ENCODE results near the gene ZBTB32.
"Not testable (repeated sequence)": the region's sequence is repeated elsewhere in the genome, so short reads cannot be mapped to it uniquely, and the experiment has no call there.

ZBTB32 gene

DNA sequence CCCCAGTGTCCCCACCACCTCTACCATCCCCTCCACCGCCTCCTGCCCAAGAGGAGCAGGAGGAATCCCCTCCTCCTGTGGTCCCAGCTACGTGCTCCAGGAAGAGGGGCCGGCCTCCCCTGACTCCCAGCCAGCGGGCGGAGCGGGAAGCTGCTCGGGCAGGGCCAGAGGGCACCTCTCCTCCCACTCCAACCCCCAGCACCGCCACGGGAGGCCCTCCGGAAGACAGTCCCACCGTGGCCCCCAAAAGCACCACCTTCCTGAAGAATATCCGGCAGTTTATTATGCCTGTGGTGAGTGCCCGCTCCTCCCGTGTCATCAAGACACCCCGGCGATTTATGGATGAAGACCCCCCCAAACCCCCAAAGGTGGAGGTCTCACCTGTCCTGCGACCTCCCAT, 16.3 kb downstream of the ZBTB32 start:
- peaks cover 48% of the 10 kb centered on the region; the same call in 1 of the 2 replicates for H3K36me3 ChIP-seq (ENCODE audit: insufficient read depth, low read length)
- no peak overlapping the region for H3K27ac ChIP-seq
- H3K9me3 ChIP-seq (ENCODE audit: low read depth, low read length): no peaks in the 10 kb centered on the region
- no peak for TF ChIP-seq EZH2 (IDR thresholded peaks at IDR 0.05)
- TF ChIP-seq FOXP2 (optimal IDR thresholded peaks at IDR 0.05; ENCODE audit: control extremely low read depth, extremely low read length, insufficient read depth): no peak
- TF ChIP-seq POLR2AphosphoS5 (IDR thresholded peaks at IDR 0.05; ENCODE audit: borderline replicate concordance, low read depth, low read length): no peak
- H3K9ac ChIP-seq (ENCODE audit: insufficient read length): no peak overlapping the region
- H3K4me3 ChIP-seq: no peak overlapping the region
- no peak for DNase-seq (ENCODE audit: low read depth, low spot score)

DNA sequence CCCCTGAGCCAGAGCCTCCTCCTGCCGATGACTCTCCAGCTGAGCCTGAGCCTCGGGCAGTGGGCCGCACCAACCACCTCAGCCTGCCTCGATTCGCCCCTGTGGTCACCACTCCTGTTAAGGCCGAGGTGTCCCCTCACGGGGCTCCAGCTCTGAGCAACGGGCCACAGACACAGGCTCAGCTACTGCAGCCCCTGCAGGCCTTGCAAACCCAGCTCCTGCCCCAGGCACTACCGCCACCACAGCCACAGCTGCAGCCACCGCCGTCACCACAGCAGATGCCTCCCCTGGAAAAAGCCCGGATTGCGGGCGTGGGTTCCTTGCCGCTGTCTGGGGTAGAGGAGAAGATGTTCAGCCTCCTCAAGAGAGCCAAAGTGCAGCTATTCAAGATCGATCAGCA, 17.0 kb downstream of the ZBTB32 start:
- TF ChIP-seq FOXP2 (optimal IDR thresholded peaks at IDR 0.05; ENCODE audit: control extremely low read depth, extremely low read length, insufficient read depth) (no peak), EZH2 (IDR thresholded peaks at IDR 0.05) (no peak), POLR2AphosphoS5 (IDR thresholded peaks at IDR 0.05; ENCODE audit: borderline replicate concordance, low read depth, low read length) (no peak)
- Histone ChIP-seq H3K4me3 (no peak overlapping the region), H3K27ac (no peak overlapping the region), H3K36me3 (ENCODE audit: insufficient read depth, low read length) (peaks cover 56% of the 10 kb centered on the region; the same call in 1 of the 2 replicates), H3K9me3 (ENCODE audit: low read depth, low read length) (no peaks in the 10 kb centered on the region), H3K9ac (ENCODE audit: insufficient read length) (no peak overlapping the region)
- no peak for DNase-seq (ENCODE audit: low read depth, low spot score)

GRCh38 chr19:35722461-35722860, 18.1 kb downstream of the ZBTB32 start:
- no peak overlapping the region for H3K4me3 ChIP-seq
- no peak overlapping the region for H3K27ac ChIP-seq
- no peak overlapping the region for H3K9ac ChIP-seq (ENCODE audit: insufficient read length)
- H3K36me3 ChIP-seq (ENCODE audit: insufficient read depth, low read length): peaks cover 65% of the 10 kb centered on the region; the same call in 1 of the 2 replicates
- no peak for DNase-seq (ENCODE audit: low read depth, low spot score)
- TF ChIP-seq FOXP2 (optimal IDR thresholded peaks at IDR 0.05; ENCODE audit: control extremely low read depth, extremely low read length, insufficient read depth) (no peak), EZH2 (IDR thresholded peaks at IDR 0.05) (no peak), POLR2AphosphoS5 (IDR thresholded peaks at IDR 0.05; ENCODE audit: borderline replicate concordance, low read depth, low read length) (no peak)
- no peaks in the 10 kb centered on the region for H3K9me3 ChIP-seq (ENCODE audit: low read depth, low read length)

DNA sequence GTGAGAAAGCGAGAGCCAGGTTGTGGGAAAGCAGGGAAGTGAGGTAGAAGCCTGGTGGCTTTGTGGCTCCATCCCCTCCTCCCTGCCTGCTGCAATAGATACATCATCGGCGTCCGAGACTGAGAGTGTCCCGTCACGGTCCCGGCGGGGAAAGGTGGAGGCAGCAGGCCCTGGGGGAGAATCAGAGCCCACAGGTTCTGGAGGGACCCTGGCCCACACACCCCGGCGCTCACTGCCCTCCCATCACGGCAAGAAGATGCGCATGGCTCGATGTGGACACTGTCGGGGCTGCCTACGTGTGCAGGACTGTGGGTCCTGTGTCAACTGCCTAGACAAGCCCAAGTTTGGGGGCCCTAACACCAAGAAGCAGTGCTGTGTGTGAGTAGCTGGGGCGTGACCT, 18.5 kb downstream of the ZBTB32 start:
- H3K9ac ChIP-seq (ENCODE audit: insufficient read length): no peak overlapping the region
- H3K36me3 ChIP-seq (ENCODE audit: insufficient read depth, low read length): peaks cover 68% of the 10 kb centered on the region; the same call in 1 of the 2 replicates

GRCh38 chr19:35723671-35724070, 19.3 kb downstream of the ZBTB32 start:
- H3K36me3 ChIP-seq (ENCODE audit: insufficient read depth, low read length): peaks cover 72% of the 10 kb centered on the region; the same call in 1 of the 2 replicates
- H3K27ac ChIP-seq: no peak overlapping the region
- no peaks in the 10 kb centered on the region for H3K9me3 ChIP-seq (ENCODE audit: low read depth, low read length)
- H3K9ac ChIP-seq (ENCODE audit: insufficient read length): no peak overlapping the region
- TF ChIP-seq POLR2AphosphoS5 (IDR thresholded peaks at IDR 0.05; ENCODE audit: borderline replicate concordance, low read depth, low read length) (no peak), EZH2 (IDR thresholded peaks at IDR 0.05) (no peak), FOXP2 (optimal IDR thresholded peaks at IDR 0.05; ENCODE audit: control extremely low read depth, extremely low read length, insufficient read depth) (no peak)
- no peak overlapping the region for H3K4me3 ChIP-seq
- no peak for DNase-seq (ENCODE audit: low read depth, low spot score)

More for the DNA sequence above, 18.5 kb downstream of the ZBTB32 start:
- Histone ChIP-seq H3K9me3 (ENCODE audit: low read depth, low read length) (no peaks in the 10 kb centered on the region), H3K4me3 (no peak overlapping the region), H3K27ac (no peak overlapping the region)
- TF ChIP-seq FOXP2 (optimal IDR thresholded peaks at IDR 0.05; ENCODE audit: control extremely low read depth, extremely low read length, insufficient read depth) (no peak), EZH2 (IDR thresholded peaks at IDR 0.05) (no peak), POLR2AphosphoS5 (IDR thresholded peaks at IDR 0.05; ENCODE audit: borderline replicate concordance, low read depth, low read length) (no peak)
- no peak for DNase-seq (ENCODE audit: low read depth, low spot score)

GRCh38 chr19:35724132-35724531, 19.8 kb downstream of the ZBTB32 start:
- not testable (repeated sequence) for H3K4me3 ChIP-seq; H3K9ac ChIP-seq (ENCODE audit: insufficient read length); H3K9me3 ChIP-seq (ENCODE audit: low read depth, low read length); H3K27ac ChIP-seq; DNase-seq (ENCODE audit: low read depth, low spot score)
- peaks cover 76% of the 10 kb centered on the region; the same call in 1 of the 2 replicates for H3K36me3 ChIP-seq (ENCODE audit: insufficient read depth, low read length)

GRCh38 chr19:35724560-35724959, 20.2 kb downstream of the ZBTB32 start:
- Histone ChIP-seq H3K9me3 (ENCODE audit: low read depth, low read length) (no peaks in the 10 kb centered on the region), H3K4me3 (no peak overlapping the region), H3K9ac (ENCODE audit: insufficient read length) (no peak overlapping the region), H3K36me3 (ENCODE audit: insufficient read depth, low read length) (peaks cover 80% of the 10 kb centered on the region; the same call in 1 of the 2 replicates), H3K27ac (no peak overlapping the region)
- no peak for TF ChIP-seq FOXP2 (optimal IDR thresholded peaks at IDR 0.05; ENCODE audit: control extremely low read depth, extremely low read length, insufficient read depth)
- TF ChIP-seq EZH2 (IDR thresholded peaks at IDR 0.05): no peak
- TF ChIP-seq POLR2AphosphoS5 (IDR thresholded peaks at IDR 0.05; ENCODE audit: borderline replicate concordance, low read depth, low read length): no peak
- no peak for DNase-seq (ENCODE audit: low read depth, low spot score)

- Histone ChIP-seq H3K36me3 (ENCODE audit: insufficient read depth, low read length) (peaks cover 81% of the 10 kb centered on the region; the same call in 1 of the 2 replicates), H3K4me3 (no peak overlapping the region), H3K9me3 (ENCODE audit: low read depth, low read length) (no peaks in the 10 kb centered on the region), H3K27ac (no peak overlapping the region), H3K9ac (ENCODE audit: insufficient read length) (no peak overlapping the region)
- no peak for DNase-seq (ENCODE audit: low read depth, low spot score)
- no peak for TF ChIP-seq EZH2 (IDR thresholded peaks at IDR 0.05)
- no peak for TF ChIP-seq FOXP2 (optimal IDR thresholded peaks at IDR 0.05; ENCODE audit: control extremely low read depth, extremely low read length, insufficient read depth)
- TF ChIP-seq POLR2AphosphoS5 (IDR thresholded peaks at IDR 0.05; ENCODE audit: borderline replicate concordance, low read depth, low read length): no peak
Measured at GRCh38 chr19:35725216-35725861, 21.0 kb downstream of the ZBTB32 start.
